ENCODE results near the gene AMIGO3.
"Not testable (repeated sequence)": the region's sequence is repeated elsewhere in the genome, so short reads cannot be mapped to it uniquely, and the experiment has no call there.

Gene AMIGO3

DNA sequence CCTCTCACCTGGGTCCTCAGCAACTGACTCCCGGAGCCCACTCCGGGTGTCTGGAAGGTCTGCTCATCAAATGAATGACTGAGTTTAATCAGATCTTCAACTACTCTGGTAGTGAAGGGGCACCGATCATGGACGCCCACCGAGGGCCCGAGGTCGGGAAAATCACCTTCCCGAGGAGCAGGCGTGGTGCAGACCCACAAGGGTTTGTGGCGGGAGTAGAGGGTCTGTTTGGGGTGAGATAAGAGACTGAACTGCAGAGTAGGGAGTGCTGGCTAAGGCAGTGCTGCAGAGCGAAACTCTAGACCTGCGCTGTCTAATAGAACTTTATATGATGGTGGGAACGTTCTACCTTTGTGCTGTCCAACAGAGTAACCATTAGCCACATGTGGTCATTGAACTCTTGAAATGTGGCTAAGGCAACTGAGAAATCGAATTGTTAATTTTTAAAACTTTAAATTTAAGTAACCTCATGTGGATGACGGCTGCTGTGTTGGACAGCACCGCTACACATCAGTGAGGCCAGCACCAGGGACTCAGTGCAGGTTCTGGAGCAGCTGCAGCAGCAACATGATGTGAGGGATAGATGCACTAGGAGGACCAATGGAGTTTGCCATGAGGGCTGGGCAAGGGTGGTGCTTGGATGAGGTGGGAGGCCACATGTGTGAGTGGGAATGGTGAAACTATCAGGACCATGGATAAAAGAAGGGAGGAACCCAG is 29.4 kb downstream of the AMIGO3 start:
- FAIRE-seq; DNase-seq (ENCODE audit: insufficient read length, low spot score): not testable (repeated sequence)

DNA sequence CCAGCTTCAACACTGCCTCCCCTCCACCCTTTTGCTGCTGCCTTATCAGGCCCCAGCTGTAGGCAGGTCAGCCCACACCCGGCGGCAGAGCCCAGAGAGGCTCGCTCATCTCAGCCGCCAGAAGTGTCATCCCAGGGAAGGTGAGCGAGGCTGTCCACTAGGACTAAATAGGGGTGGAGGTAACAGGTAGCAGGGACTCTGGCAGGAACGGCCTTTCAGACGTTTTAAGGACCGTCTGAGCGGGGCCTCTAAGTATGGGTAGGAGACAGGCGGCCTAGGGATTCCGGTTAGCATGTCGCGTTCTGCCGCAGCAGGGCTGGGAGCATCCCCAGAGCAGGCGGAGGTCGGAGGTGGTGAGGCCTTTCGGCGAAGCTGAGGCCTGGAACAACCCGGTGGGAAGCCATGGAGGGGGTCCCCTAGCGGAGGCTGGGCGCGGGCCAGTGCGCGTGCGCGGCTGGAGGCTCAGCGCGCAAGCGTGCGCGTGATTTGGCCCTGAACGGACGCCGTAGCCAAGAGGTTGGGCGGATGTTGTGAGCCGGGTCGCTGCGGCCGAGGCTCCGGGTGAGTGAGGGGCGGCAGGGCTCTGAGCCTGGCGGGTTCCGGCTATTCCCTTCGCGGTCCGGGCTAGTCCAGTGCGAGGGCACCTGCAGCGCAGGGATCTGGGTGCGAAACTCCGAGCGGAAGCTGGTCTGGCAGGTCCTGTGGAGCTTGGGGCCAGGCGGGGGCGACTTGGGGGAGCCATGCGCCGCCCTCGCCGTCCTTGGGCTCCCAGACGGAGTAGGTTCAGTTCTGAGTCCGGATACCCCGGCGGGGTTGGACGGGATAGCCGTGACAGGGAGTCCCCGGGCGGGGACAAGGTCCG is 30.2 kb downstream of the AMIGO3 start, which contains the start of the genes MST1 and RNF123:
Gene MST1, minus strand, starts transcription at position 429 of the 862 bp plus-strand sequence. CDS start 783 bp downstream, outside the sequence.
Gene RNF123, plus strand, starts transcription at position 512 of the 862 bp plus-strand sequence. CDS start 1,609 bp downstream, outside the sequence.
- DNase-seq (ENCODE audit: insufficient read length, low spot score) (peak; percentile 93), FAIRE-seq (peak; percentile 47)

GRCh38 chr3:49688338-49689045 is 31.0 kb downstream of the AMIGO3 start:
- FAIRE-seq; DNase-seq (ENCODE audit: insufficient read length, low spot score): not testable (repeated sequence)

DNA sequence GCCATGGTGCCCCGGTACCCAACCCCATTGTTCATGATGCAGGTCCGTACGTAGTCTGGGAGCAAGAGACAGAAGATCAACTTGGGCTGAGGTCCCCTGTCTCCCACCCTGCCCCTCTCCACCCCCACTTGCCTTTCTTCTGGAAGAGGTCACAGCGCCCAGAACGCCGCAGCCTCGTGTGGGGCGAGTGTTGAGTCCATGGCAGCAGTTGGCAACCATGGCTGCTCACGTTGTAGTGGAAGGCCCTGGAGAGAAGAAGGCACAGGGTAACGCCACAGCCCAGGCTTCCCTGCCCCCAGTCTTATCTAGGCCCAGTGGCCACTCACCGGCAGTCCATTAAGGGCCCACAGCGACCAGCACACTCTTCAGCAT is 32.1 kb downstream of the AMIGO3 start:
- not testable (repeated sequence) for FAIRE-seq

DNA sequence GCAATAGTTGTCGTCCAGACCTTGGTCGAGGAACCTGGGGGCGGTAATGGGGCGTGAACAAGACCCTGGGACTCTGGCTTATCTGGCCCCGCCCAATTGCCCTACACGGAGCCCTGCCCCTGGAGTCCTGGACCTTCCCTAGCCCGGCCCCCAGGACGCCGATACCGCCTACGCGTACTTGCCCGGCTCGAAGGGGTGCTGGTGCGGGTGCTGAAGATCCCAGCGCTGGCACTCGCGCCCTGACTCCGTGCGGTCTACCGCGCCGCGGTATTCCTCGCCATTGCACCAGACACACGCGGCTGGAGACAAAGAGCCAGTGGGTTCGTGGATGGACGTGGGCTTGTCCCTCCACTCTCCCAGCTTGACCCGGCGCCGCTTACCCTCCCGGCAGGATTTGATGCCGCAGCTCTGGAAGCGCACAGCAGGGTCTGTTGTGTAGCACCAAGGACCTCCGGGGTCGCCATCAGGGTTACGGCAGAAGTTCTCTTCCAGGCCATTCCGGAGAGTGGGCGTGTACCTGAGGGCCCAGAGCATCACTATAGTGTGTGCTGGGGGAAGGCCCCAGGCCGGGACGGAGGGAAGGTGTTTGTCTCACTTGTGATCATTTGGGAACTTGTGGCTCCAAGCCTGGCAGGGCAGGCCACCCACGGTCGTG is 32.6 kb downstream of the AMIGO3 start:
- DNase-seq (ENCODE audit: insufficient read length, low spot score); FAIRE-seq: not testable (repeated sequence)

More for the DNA sequence above, 32.1 kb downstream of the AMIGO3 start:
- not testable (repeated sequence) for DNase-seq (ENCODE audit: insufficient read length, low spot score)

DNA sequence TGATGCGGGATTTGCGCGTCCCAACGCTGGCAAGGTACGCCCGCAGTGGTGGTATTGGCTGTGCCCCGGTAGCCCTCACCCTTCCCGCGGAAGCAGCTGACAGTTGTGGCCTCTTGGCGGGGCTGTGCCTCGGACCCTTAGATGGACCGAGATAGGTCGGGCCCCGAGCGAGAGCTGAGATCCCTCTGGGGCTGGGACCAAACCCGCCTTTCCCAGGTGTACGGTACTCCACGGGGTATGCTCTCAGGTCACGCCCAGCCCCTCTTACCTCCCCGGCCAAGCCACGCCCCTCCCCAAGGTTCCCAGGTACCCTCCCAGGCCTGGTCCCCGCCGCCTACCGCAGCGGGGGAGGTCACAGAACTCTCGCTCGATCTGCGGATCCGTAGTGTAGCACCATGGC is 33.1 kb downstream of the AMIGO3 start:
- FAIRE-seq; DNase-seq (ENCODE audit: insufficient read length, low spot score): not testable (repeated sequence)

DNA sequence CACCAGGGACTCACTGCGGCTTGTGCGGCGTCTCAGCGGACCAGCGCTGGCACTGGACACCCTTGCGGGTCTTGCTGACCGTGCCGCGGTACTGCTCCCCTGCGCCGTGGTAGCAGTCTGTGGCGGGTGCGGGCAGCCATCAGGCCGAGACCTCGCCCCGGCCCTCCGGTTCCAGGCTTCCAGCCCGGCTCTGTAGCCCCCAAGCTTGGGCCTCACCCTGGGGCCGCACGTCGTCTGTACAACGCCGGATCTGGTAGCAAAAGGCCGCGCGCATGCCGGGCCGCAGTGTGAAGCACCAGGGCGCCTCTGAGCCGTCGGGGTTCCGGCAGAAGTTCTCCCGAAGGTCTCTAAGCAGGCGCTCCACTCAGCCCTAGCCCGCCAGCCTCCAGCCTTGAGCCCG is 33.6 kb downstream of the AMIGO3 start:
- FAIRE-seq; DNase-seq (ENCODE audit: insufficient read length, low spot score): not testable (repeated sequence)

DNA sequence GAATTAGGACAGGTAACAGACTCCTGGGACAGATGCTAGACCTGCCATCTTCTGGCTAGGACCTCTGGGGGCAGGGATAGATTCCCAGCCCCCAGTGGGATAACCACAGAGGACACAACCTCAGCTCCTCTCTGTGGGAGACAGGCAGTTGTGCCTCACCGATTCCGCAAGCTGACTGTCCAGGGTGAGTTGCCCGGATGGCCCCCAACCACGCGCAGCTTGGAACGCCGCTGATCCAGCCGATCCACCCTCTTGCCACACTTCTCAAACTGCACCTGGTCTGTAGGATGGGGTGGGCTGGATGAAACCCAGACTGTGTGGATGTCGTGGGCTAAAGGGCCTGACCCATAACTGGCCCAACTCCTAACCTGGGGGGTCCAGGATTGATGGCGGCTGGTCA is 34.4 kb downstream of the AMIGO3 start:
- not testable (repeated sequence) for DNase-seq (ENCODE audit: insufficient read length, low spot score); FAIRE-seq

- FAIRE-seq; DNase-seq (ENCODE audit: insufficient read length, low spot score): not testable (repeated sequence)
Observed at GRCh38 chr3:49684453-49684852, 35.0 kb downstream of the AMIGO3 start.

DNA sequence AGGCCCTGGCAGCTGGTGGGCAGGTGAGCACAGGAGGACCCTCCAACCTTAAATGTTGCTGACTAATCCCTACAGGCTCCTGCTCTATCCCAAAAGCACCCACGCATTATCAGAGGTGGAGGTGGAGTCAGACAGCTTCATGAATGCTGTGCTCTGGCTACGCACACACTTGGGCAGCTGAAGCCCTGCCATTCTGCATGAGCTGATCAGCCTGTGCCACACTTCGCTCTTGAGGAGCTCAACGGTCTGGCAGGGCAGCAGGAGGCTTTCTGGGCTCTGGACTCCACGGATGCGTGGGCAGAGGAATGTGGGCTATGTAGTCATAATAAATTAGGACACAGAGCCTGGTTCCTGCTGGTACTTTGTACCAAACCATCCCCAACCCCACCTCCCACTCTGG is 36.3 kb downstream of the AMIGO3 start:
- DNase-seq (ENCODE audit: insufficient read length, low spot score), result no peak
- no peak for FAIRE-seq

DNA sequence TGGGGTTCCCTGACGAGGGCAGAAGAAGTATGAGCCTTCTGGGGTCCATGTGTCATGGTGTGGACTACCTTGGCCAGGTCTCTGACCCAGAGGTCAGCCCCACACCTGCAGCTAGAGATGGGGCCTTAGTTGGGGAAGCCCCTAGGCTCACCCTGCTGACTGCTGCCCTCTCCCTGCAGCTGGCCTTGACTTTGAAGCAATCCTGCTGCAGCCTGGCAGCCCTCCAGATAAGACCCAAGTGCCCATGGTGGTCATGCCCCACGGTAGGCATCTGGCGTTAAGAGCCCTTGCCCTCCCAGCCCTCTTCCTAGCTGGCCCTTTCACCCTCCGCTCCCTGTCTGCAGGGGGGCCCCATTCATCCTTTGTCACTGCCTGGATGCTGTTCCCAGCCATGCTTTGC is 37.9 kb downstream of the AMIGO3 start:
- DNase-seq (ENCODE audit: insufficient read length, low spot score), result no peak
- no peak for FAIRE-seq

DNA sequence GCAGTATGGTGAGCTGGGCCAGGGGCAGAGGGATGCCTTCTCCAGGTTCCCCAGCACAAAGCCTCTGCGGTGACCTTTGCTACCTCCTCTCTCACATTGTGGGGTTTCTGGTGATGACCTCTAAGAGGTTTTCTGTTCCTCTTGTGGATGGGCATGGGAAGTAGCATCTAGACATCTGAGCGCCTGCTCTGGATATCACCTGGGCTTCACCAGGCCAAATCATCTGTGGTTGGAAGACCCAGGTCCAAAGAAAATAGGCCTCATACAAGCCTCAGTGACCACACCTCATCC is 38.3 kb downstream of the AMIGO3 start:
- no peak for FAIRE-seq
- no peak for DNase-seq (ENCODE audit: insufficient read length, low spot score)

DNA sequence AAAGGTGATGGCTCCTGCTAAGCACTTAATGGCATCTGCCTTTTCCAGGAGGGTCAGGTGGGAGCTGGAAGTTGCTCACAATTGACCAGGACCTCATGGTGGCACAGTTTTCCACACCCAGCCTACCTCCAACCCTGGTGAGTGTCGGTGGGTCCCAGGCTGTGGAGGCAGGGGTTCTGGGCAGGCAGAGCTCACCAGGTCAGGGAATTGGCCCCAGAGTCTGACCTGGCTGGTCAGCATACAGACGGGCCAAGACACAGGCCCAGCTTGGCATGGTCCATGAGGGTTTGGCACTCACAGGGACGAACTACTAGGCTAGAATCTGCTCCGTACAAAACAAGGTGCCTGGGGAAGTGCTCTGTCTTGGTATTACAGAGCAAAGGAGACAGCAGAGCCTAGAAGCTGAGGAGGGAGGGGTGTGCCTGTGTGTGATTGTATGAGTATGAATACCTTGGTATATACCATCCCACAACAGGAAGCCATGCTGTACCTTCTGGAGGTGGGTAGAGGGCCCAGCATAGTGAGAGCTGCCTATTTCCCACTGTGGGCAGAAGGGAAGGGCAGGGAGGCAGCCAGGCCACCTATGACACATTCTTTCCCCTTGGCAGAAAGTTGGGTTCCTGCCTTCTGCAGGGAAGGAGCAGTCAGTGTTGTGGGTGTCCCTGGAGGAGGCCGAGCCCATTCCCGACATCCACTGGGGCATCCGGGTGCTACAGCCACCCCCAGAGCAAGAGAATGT is 38.8 kb downstream of the AMIGO3 start:
- FAIRE-seq, result no peak
- DNase-seq (ENCODE audit: insufficient read length, low spot score), result no peak

- FAIRE-seq (no peak), DNase-seq (ENCODE audit: insufficient read length, low spot score) (no peak)
Observed at GRCh38 chr3:49675912-49676311, 43.6 kb downstream of the AMIGO3 start.

DNA sequence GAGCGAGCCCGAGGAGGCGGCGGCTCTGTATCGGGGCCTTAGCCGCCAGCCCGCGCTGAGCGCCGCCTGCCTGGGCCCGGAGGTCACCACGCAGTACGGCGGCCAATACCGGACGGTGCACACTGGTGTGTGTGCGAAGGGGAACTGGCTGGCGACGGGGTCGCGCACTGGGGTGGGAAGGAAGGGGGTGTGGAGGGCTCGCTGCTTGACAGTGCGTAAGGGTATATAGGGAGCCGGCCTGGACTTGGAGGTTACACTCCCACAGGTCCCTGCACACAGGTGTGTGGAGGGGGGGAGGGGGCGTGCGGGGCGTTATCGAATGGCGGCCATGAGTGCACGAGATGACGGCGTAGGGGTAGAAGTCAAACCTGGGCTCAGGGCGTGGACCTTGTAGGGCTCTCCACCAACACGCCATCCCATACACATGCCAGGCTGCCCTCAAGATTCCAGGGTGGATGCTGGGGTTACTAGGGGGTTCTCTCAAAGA is 44.9 kb downstream of the AMIGO3 start:
- FAIRE-seq (peak; percentile 23), DNase-seq (ENCODE audit: insufficient read length, low spot score) (no peak)

GRCh38 chr3:49673715-49674496 is 45.6 kb downstream of the AMIGO3 start, which contains the start of gene APEH:
APEH (plus strand) TSS chr3:49674351; CDS start chr3:49674402, 51 bp downstream.
- FAIRE-seq, result peak; percentile 98
- DNase-seq (ENCODE audit: insufficient read length, low spot score), result peak; percentile 96

- peak; percentile 62 for FAIRE-seq
- DNase-seq (ENCODE audit: insufficient read length, low spot score), result no peak
Observed at GRCh38 chr3:49673121-49673714, 46.3 kb downstream of the AMIGO3 start.

Measured in GM19239 (cell line).